Measurements from ENCODE around the gene ATG10. TPM values are rescaled to one million over a fixed set of nuclear protein-coding genes. Genes with fewer than 3 reads are reported as not detected.

The ATG10 gene
- total and polyA plus RNA-seq, 8 donors, result 6.4 to 15.7 (median 11.1) TPM

GRCh38 chr5:82287625-82288024 is 315.8 kb downstream of the ATG10 start:
- Histone ChIP-seq H3K36me3 (no peaks in the 10 kb centered on the region), H3K27ac (no peak overlapping the region), H3K4me1 (no peaks in the 10 kb centered on the region), H3K4me3 (no peak overlapping the region), H3K27me3 (no peaks in the 10 kb centered on the region), H3K9me3 (no peaks in the 10 kb centered on the region)
- no peak for ATAC-seq
- intact Hi-C loops (cut with DNase I), result no loop called here
- no peak for DNase-seq
- TF ChIP-seq, protein P1, sequence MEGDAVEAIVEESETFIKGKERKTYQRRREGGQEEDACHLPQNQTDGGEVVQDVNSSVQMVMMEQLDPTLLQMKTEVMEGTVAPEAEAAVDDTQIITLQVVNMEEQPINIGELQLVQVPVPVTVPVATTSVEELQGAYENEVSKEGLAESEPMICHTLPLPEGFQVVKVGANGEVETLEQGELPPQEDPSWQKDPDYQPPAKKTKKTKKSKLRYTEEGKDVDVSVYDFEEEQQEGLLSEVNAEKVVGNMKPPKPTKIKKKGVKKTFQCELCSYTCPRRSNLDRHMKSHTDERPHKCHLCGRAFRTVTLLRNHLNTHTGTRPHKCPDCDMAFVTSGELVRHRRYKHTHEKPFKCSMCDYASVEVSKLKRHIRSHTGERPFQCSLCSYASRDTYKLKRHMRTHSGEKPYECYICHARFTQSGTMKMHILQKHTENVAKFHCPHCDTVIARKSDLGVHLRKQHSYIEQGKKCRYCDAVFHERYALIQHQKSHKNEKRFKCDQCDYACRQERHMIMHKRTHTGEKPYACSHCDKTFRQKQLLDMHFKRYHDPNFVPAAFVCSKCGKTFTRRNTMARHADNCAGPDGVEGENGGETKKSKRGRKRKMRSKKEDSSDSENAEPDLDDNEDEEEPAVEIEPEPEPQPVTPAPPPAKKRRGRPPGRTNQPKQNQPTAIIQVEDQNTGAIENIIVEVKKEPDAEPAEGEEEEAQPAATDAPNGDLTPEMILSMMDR (IDR thresholded peaks at IDR 0.05), result no peak

DNA sequence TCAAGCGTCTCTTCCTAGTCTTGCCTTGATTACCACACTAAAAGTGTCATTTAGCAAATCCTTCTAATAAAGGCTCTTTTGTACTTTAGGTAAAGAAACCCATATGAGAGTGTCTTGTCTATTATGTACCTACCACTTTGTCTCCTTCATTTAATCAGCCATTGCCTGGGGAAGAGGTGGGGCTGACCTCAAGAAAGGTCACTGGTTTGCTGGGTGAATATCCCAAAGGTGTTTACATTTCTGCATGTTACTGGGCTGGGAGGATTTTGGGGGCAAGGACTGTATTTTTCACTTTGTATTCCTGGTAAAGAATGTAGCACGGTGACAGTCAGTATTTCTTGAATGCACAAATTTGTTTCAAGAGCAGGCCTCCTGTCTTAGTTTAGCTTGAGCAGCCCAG is 318.2 kb downstream of the ATG10 start:
- intact Hi-C loops (cut with DNase I), result no loop called here
- no peak for ATAC-seq
- DNase-seq, result no peak
- H3K4me1 ChIP-seq, result no peaks in the 10 kb centered on the region
- no peaks in the 10 kb centered on the region for H3K9me3 ChIP-seq
- no peak overlapping the region for H3K4me3 ChIP-seq
- TF ChIP-seq, protein P1 (IDR thresholded peaks at IDR 0.05), result no peak
- H3K27ac ChIP-seq, result no peak overlapping the region
- H3K27me3 ChIP-seq, result no peaks in the 10 kb centered on the region
- no peaks in the 10 kb centered on the region for H3K36me3 ChIP-seq

- DNase-seq (no peak), ATAC-seq (no peak)
- no peak overlapping the region for H3K27ac ChIP-seq
- TF ChIP-seq, protein P1 (IDR thresholded peaks at IDR 0.05), result no peak
- no peak overlapping the region for H3K4me3 ChIP-seq
- H3K36me3 ChIP-seq, result no peaks in the 10 kb centered on the region
- no peaks in the 10 kb centered on the region for H3K27me3 ChIP-seq
- no peaks in the 10 kb centered on the region for H3K9me3 ChIP-seq
- H3K4me1 ChIP-seq, result no peaks in the 10 kb centered on the region
- intact Hi-C loops (cut with DNase I), result no loop called here
Measured at GRCh38 chr5:82290908-82291307, 319.1 kb downstream of the ATG10 start.

DNA sequence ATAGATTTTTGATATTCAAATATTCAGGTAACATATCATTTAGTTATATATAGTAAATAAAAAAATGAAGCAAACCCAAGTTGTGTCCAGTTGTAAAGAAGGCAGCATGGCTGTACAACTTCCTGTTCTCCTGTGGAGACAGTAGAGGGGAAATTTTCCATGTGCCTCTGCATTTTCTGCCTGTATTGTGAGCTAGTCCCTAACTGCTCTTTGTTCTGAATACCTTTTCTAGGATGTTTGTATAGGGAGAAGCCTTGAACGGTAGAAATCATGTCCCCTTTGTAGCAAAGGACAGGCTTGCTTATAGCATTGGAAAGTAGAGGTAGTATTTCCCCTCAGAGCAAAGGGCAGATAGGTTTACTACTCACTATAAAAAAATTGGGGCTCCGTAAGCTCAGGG is 319.6 kb downstream of the ATG10 start:
- H3K36me3 ChIP-seq, result no peaks in the 10 kb centered on the region
- intact Hi-C loops (cut with DNase I), result no loop called here
- ATAC-seq, result no peak
- H3K4me1 ChIP-seq, result no peaks in the 10 kb centered on the region
- DNase-seq, result no peak
- no peaks in the 10 kb centered on the region for H3K27me3 ChIP-seq
- no peaks in the 10 kb centered on the region for H3K9me3 ChIP-seq
- H3K27ac ChIP-seq, result no peak overlapping the region
- H3K4me3 ChIP-seq, result no peak overlapping the region
- TF ChIP-seq, protein P1 (IDR thresholded peaks at IDR 0.05), result no peak

DNA sequence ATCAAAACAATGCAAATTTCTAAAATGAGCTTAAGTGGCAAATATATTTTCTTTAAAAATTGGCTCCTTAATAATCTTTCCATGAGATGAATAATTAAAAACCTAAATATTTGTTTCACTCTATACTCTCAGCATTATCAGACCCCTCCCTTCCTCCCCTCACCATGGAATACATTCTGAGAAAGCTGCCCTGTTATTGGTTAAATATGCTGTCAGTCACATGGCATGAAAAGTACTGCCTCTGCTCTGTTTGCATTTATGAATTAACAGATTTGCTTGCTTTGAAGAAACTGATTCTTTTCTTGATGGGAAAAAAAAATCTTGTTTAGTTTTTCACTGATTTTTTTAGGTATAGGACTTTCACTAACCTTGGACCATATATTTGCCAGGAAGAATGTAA is 323.3 kb downstream of the ATG10 start:
- DNase-seq (no peak), ATAC-seq (no peak)
- Histone ChIP-seq H3K27me3 (no peaks in the 10 kb centered on the region), H3K27ac (no peak overlapping the region), H3K36me3 (no peaks in the 10 kb centered on the region), H3K4me3 (no peak overlapping the region), H3K9me3 (no peaks in the 10 kb centered on the region), H3K4me1 (no peaks in the 10 kb centered on the region)
- TF ChIP-seq, protein P1 (IDR thresholded peaks at IDR 0.05), result no peak
- intact Hi-C loops (cut with DNase I), result no loop called here

Measured in left lung (tissue), 10 donors.